HEK293 (cell line): ENCODE data around the gene RAB21.

ENCODE experiments used
- CTCF ChIA-PET: fragments of 350-600 bp; formaldehyde crosslinking; extraction: SDS; loops from one replicate; lab custom pipeline; 2021; ENCODE audit warnings: antibody characterized with exemption; lab: Yijun Ruan, JAX
- POLR2A ChIA-PET: fragments of 300-600 bp; formaldehyde crosslinking; extraction: SDS; loops from one replicate; lab custom pipeline; 2020; ENCODE audit warnings: antibody characterized with exemption, inconsistent platforms; lab: Yijun Ruan, JAX
- H3K27ac ChIP-seq: fragments of 200-500 bp; sonication (Bioruptor generic); 2 replicates; pipeline ENCODE4 v1.5.1; 2014; ENCODE audit warnings: low read depth, low read length, control low read depth, inconsistent platforms; ENCODE audit errors: extremely low read depth
- H3K36me3 ChIP-seq, 2 experiments: fragments of 200-500 bp in 1 of 2; sonication (Bioruptor generic) in 1 of 2; 1 replicate in 1 of 2; 2 replicates in 1 of 2; pipeline ENCODE4 v1.5.1; 2014 to 2017; ENCODE audit warnings: inconsistent platforms in 2 of 2, low read length in 2 of 2; ENCODE audit not compliant: control insufficient read depth in 2 of 2, insufficient read depth in 1 of 2
- H3K4me1 ChIP-seq: fragments of 200-500 bp; sonication (Bioruptor generic); 2 replicates; pipeline ENCODE4 v1.5.1; 2014; ENCODE audit warnings: mild to moderate bottlenecking, low read length, inconsistent platforms; ENCODE audit not compliant: control insufficient read depth, insufficient read depth
- H3K4me3 ChIP-seq: 2 replicates; pipeline ENCODE4 v1.5.1; 2011; ENCODE audit warnings: low read depth, mild to moderate bottlenecking, control low read depth, low read length, moderate library complexity
- H3K9me3 ChIP-seq: fragments of 200-500 bp; sonication (Bioruptor generic); 2 replicates; pipeline ENCODE4 v1.5.1; 2014; ENCODE audit warnings: low read depth, low read length, inconsistent platforms; ENCODE audit not compliant: control insufficient read depth, insufficient read depth
- MZF1 ChIP-seq: fragments of 450-650 bp; formaldehyde crosslinking; IDR thresholded peaks from 2 replicates; pipeline ENCODE4 v1.5.1; 2017; ENCODE audit warnings: missing biosample characterization, missing genetic modification characterization, borderline replicate concordance
- SCRT2 ChIP-seq: fragments of 450-650 bp; formaldehyde crosslinking; IDR thresholded peaks from 2 replicates; pipeline ENCODE4 v1.5.1; 2016; ENCODE audit warnings: missing biosample characterization, missing genetic modification characterization
- TRIM28 ChIP-seq: IDR thresholded peaks from 2 replicates; pipeline ENCODE4 v1.6.1; 2011; ENCODE audit warnings: low read length, control low read depth, borderline replicate concordance
- ZFP37 ChIP-seq: fragments of 450-650 bp; formaldehyde crosslinking; IDR thresholded peaks from 2 replicates; pipeline ENCODE4 v1.5.1; 2016; ENCODE audit warnings: missing biosample characterization, missing genetic modification characterization
- ZNF10 ChIP-seq: fragments of 450-650 bp; formaldehyde crosslinking; IDR thresholded peaks from 2 replicates; pipeline ENCODE4 v1.5.1; 2017; ENCODE audit warnings: missing biosample characterization, missing genetic modification characterization
- ZNF112 ChIP-seq: fragments of 450-650 bp; formaldehyde crosslinking; IDR thresholded peaks from 2 replicates; pipeline ENCODE4 v1.5.0; 2017; ENCODE audit warnings: missing biosample characterization, missing genetic modification characterization
- ZNF138 ChIP-seq: fragments of 450-650 bp; formaldehyde crosslinking; IDR thresholded peaks from 2 replicates; pipeline ENCODE4 v1.5.1; 2016; ENCODE audit warnings: missing biosample characterization, missing genetic modification characterization, borderline replicate concordance
- ZNF157 ChIP-seq: fragments of 450-650 bp; formaldehyde crosslinking; IDR thresholded peaks from 2 replicates; pipeline ENCODE4 v1.5.1; 2016; ENCODE audit warnings: missing biosample characterization, missing genetic modification characterization
- ZNF266 ChIP-seq: fragments of 450-650 bp; formaldehyde crosslinking; IDR thresholded peaks from 2 replicates; pipeline ENCODE4 v1.5.1; 2016; ENCODE audit warnings: missing biosample characterization, missing genetic modification characterization, low read depth
- ZNF354C ChIP-seq: fragments of 450-650 bp; formaldehyde crosslinking; IDR thresholded peaks from 2 replicates; pipeline ENCODE4 v1.5.1; 2016; ENCODE audit warnings: missing biosample characterization, missing genetic modification characterization, low read depth, borderline replicate concordance
- ZNF473 ChIP-seq: fragments of 450-650 bp; formaldehyde crosslinking; IDR thresholded peaks from 2 replicates; pipeline ENCODE4 v1.5.1; 2017; ENCODE audit warnings: missing biosample characterization, missing genetic modification characterization
- ZNF501 ChIP-seq: fragments of 450-650 bp; formaldehyde crosslinking; IDR thresholded peaks from 2 replicates; pipeline ENCODE4 v1.5.1; 2016; ENCODE audit warnings: missing biosample characterization, missing genetic modification characterization
- ZNF510 ChIP-seq: fragments of 450-650 bp; formaldehyde crosslinking; IDR thresholded peaks from 2 replicates; pipeline ENCODE4 v1.5.1; 2018; ENCODE audit warnings: mild to moderate bottlenecking, missing genetic modification characterization, missing biosample characterization; ENCODE audit not compliant: insufficient replicate concordance
- ZNF518A ChIP-seq: fragments of 450-650 bp; formaldehyde crosslinking; conservative IDR thresholded peaks from 2 replicates; pipeline ENCODE4 v1.5.1; 2016; ENCODE audit warnings: low read depth, missing biosample characterization, missing genetic modification characterization
- ZNF529 ChIP-seq: fragments of 450-650 bp; formaldehyde crosslinking; IDR thresholded peaks from 2 replicates; pipeline ENCODE4 v1.5.1; 2017; ENCODE audit warnings: missing genetic modification characterization, missing biosample characterization; ENCODE audit not compliant: insufficient replicate concordance
- ZNF600 ChIP-seq: fragments of 450-650 bp; formaldehyde crosslinking; IDR thresholded peaks from 2 replicates; pipeline ENCODE4 v1.5.1; 2016; ENCODE audit warnings: missing biosample characterization, missing genetic modification characterization
- ZNF621 ChIP-seq: fragments of 450-650 bp; formaldehyde crosslinking; IDR thresholded peaks from 2 replicates; pipeline ENCODE4 v1.5.1; 2017; ENCODE audit warnings: missing biosample characterization, missing genetic modification characterization
- ZNF629 ChIP-seq: fragments of 450-650 bp; formaldehyde crosslinking; IDR thresholded peaks from 2 replicates; pipeline ENCODE4 v1.5.1; 2017; ENCODE audit warnings: missing biosample characterization, missing genetic modification characterization
- TF ChIP-seq, protein P1 (sequence below): fragments of 450-650 bp; formaldehyde crosslinking; IDR thresholded peaks from 2 replicates; pipeline ENCODE4 v1.5.1; 2016; ENCODE audit warnings: missing biosample characterization, missing genetic modification characterization, low read depth

Gene RAB21

DNA sequence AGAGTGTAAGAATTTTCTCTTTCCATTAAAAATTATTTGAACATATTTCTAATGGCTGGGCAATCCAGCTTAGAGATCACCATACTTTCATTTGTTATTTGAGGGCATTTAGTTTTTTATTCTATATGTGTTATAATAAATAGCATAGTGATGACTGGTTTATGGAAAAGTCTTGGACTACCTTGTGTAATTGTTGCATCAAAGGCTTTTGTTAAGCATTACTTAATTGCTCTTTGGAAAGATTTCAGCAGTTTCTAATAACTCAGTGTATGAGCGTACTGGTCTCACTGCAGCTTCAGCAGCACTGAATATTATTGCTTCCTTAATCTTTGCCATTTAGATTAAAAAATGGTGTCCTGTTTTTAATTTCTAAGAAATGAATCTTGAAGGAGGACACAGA lies 46.0 kb upstream of the RAB21 start (continued):
- no peak for TF ChIP-seq ZNF518A (tag by site-specific recombination)
- TF ChIP-seq MZF1 (tag by site-specific recombination) = no peak
- no peak for TF ChIP-seq ZNF629 (tag by site-specific recombination)
- no peak for TF ChIP-seq ZNF10 (tag by site-specific recombination)

GRCh38 chr12:71710276-71711125 lies 44.2 kb upstream of the RAB21 start:
- no peaks in the 10 kb centered on the region for H3K9me3 ChIP-seq
- H3K4me1 ChIP-seq = no peaks in the 10 kb centered on the region
- H3K4me3 ChIP-seq = no peak overlapping the region
- CTCF ChIA-PET = no interaction called here
- H3K27ac ChIP-seq = no peak overlapping the region
- H3K36me3 ChIP-seq = peaks cover 0 to 2% of the 10 kb centered on the region in 2 experiments; a peak in 1 of 3 replicates
- TF ChIP-seq ZNF621 (tag by site-specific recombination) = no peak
- no peak for TF ChIP-seq ZNF112 (tag by site-specific recombination)
- TF ChIP-seq ZNF157 (tag by site-specific recombination) = no peak
- TF ChIP-seq ZNF600 (tag by site-specific recombination) = no peak
- no peak for TF ChIP-seq SCRT2
- no peak for TF ChIP-seq ZNF473 (tag by site-specific recombination)
- TF ChIP-seq, protein P1, sequence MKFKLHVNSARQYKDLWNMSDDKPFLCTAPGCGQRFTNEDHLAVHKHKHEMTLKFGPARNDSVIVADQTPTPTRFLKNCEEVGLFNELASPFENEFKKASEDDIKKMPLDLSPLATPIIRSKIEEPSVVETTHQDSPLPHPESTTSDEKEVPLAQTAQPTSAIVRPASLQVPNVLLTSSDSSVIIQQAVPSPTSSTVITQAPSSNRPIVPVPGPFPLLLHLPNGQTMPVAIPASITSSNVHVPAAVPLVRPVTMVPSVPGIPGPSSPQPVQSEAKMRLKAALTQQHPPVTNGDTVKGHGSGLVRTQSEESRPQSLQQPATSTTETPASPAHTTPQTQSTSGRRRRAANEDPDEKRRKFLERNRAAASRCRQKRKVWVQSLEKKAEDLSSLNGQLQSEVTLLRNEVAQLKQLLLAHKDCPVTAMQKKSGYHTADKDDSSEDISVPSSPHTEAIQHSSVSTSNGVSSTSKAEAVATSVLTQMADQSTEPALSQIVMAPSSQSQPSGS = no peak
- TF ChIP-seq ZNF138 (tag by site-specific recombination) = no peak
- TF ChIP-seq ZNF266 (tag by site-specific recombination) = no peak
- no peak for TF ChIP-seq ZNF354C (tag by site-specific recombination)
- no peak for TF ChIP-seq ZNF510 (tag by site-specific recombination)
- TF ChIP-seq ZFP37 (tag by site-specific recombination) = no peak
- no peak for TF ChIP-seq ZNF501 (tag by site-specific recombination)
- TF ChIP-seq TRIM28 = no peak
- no peak for TF ChIP-seq ZNF529 (tag by site-specific recombination)
- POLR2A ChIA-PET = no interaction called here
